Measurements from ENCODE around the gene PRRT3.
"Not testable (repeated sequence)": the region's sequence is repeated elsewhere in the genome, so short reads cannot be mapped to it uniquely, and the experiment has no call there.

PRRT3 gene

DNA sequence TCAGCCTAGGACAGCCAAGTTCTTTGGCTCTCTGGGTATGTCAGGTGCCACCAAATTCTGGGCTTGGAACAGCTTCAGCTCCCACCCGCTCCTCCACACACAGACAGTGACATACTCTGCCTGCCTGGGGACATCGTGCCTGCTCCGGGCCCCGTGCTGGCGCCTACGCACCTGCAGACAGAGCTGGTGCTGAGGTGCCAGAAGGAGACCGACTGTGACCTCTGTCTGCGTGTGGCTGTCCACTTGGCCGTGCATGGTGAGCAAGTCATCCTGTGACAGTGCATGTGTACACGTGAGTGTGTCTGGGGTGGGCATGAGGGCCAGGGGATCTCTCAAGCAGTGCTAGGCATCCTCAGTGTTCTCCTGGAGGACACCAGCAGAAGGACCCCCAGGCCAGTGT, 34.4 kb downstream of the PRRT3 start:
- DNase-seq, result no peak

DNA sequence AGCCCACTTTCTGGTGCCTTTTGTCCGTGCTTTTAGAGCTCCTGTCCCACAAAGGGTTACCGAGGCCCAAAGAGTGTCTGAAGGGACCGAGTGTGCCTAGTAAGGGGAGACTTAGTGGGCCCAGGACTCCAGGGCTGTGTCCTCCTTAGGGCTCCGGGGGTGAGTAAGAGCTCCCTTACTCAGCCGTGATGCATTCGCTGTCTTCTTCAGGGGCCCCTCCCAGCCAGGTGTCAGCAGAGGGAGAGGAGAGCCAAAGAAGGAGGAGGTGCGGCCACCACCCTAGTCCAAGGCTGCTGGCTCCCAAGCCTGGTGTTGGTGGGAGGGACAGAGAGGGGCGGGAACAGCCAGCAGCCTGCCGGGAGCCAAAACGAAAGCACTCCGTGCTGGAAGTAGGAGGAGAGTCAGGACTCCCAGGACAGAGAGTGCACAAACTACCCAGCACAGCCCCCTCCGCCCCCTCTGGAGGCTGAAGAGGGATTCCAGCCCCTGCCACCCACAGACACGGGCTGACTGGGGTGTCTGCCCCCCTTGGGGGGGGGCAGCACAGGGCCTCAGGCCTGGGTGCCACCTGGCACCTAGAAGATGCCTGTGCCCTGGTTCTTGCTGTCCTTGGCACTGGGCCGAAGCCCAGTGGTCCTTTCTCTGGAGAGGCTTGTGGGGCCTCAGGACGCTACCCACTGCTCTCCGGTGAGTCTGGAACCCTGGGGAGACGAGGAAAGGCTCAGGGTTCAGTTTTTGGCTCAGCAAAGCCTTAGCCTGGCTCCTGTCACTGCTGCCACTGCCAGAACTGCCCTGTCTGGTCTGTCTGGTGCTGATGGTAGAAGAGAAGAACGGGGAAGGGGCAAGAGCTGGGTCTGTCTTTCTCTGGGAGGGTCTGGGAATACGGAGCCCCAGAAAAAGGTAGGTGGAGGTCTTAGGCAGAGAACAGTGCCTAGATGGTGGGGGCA, 35.2 kb downstream of the PRRT3 start, which contains the start of gene IL17RC:
IL17RC (plus strand) TSS at position 365 of the 947 bp plus-strand sequence; CDS start at position 583, 218 bp downstream.
- DNase-seq, result peak; percentile 29

DNA sequence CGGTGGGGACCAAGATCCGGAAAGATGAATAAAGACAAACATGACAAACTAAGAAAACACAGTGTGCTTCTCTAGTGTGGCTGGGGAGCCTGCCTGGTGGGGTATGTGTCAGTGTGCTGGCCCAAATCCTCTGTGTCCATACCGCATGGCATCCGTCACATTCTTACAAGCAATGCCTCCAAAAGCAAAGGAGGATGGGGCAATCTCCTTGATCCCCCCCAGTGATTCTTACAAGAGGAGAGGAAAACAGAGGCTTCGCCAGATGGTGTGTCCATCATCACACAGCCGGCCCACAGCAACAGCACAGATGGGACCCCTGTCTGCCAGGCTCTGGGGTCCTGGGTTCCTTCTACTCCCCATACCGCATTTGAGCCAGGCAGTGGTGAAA, 35.9 kb downstream of the PRRT3 start:
- DNase-seq, result no peak

DNA sequence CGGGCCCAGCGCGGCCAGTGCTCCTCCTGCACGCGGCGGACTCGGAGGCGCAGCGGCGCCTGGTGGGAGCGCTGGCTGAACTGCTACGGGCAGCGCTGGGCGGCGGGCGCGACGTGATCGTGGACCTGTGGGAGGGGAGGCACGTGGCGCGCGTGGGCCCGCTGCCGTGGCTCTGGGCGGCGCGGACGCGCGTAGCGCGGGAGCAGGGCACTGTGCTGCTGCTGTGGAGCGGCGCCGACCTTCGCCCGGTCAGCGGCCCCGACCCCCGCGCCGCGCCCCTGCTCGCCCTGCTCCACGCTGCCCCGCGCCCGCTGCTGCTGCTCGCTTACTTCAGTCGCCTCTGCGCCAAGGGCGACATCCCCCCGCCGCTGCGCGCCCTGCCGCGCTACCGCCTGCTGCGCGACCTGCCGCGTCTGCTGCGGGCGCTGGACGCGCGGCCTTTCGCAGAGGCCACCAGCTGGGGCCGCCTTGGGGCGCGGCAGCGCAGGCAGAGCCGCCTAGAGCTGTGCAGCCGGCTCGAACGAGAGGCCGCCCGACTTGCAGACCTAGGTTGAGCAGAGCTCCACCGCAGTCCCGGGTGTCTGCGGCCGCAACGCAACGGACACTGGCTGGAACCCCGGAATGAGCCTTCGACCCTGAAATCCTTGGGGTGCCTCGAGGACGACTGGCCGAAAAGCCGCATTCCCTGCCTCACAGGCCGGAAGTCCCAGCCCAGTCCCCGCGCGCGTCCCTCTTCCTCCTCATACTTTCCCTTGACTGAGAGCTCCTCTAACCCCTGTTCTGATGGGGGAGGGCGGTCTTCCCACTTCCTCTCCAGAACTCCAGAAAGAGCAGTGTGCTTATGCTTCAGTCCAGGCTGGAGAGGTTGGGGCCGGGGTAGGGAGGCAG, 36.7 kb downstream of the PRRT3 start:
- no peak for DNase-seq

DNA sequence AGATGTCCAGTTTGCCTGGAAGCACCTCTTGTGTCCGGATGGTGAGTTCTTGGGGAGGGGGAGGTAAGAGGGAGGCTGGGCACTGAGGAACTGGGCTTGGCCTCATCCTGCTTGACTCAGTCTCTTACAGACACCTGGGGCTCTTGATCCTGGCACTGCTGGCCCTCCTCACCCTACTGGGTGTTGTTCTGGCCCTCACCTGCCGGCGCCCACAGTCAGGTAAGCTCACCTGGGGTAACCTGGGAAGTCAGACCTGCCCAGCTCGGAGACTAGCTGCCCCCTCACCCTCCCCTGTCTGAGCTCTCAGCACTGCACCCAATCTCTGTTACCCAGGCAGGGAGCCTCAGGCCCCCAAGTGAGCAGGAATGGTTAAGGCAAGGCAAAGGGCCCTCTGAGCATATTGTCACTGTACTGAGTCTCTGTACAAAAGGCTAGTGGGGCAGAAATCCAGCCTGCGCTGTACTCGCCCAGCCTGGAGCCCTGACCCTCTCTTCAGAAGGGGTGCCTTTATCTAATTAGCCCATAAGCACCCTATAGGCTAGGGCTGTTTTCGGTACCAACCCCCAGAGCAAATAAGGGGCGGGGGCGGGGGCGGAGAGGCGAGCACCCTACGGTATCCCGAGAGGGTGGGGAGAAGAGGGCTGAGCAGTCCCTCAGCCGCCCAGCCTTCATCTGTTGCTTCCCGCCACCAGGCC, 37.5 kb downstream of the PRRT3 start:
- peak; percentile 8 for DNase-seq

DNA sequence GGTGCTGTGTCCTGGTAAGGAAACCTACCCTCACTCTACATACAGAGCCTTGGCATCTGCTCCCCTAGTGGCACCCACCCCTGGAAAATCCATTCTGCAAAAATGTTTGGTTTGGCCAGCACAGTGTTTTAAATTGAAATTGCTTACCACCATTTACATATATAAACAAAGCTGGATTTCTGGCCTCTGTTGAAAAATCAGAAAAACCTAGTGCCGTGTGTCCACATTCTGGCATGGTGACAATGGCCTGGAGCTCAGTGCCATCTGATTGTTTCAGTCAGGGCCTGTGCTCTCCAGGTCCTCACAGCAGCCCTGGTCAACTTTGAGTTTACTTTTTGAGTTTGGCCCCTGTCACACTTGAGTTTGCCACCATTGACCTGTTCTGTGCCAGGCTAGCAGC, 38.2 kb downstream of the PRRT3 start:
- DNase-seq, result no peak

DNA sequence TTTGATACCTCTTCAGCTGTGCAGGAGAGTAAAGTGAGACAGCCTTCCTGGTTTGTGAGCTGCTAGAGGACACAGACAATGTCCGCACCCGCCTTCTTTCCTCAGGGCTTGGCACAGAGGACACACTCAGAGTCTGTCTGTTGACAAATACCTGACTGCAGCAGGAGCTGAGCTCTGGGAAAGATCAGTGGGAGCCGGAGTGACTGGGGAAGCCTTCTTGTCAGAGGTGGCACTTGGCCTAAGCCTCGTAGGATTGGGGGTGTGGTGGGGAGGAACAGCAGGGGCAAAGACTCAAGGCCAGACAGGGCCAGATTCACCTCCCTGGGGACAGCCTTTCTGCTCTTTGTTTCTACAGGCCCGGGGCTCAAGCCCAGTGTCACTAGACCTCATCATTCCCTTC, 38.6 kb downstream of the PRRT3 start:
- no peak for DNase-seq

DNA sequence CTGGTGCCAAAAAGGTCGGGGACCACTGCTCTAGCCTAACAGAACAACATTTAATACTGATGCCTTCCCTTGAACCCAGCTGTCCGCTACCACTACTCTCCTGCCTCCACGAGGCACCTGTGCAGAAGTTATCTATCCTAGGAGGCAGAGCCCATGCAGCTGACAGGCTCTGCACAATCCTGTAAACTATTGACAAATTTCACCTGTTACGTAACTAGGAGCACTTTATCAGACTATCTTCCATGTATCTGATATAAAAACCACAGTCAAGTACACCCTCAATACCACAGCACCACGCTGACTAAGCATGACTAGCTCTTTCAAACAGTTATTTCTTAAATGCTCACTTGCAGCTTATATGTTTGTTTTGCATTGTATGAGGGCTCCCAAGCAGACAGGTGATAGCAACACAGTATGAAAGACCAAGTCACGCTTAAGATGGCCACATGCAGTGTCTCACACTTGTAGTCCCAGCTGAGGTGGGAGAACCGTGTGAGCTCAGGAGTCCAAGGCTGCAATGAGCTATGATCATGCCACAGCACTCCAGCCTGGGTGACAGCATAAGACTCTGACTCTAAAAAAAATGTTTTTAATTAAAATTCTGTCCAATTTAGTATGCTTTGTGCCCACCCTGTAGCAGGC, 39.8 kb downstream of the PRRT3 start:
- no peak for DNase-seq

DNA sequence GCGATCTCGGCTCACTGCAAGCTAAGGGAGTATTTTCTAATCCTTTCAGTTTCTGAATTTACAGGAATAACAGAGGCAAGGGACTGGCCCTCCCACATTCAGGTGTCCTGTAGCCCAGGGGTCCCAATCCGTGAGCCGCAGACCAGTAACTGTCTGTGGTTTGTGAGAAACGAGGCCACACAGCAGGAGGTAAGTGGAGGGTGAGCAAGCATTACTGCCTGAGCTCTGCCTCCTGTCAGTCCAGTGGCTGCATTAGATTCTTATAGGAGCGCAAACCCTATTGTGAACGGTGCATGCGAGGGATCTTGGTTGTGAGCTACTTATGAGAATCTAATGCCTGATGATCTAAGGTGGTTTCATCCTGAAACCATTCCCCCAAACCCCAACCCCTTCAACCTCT, 40.3 kb downstream of the PRRT3 start:
- DNase-seq, result no peak

DNA sequence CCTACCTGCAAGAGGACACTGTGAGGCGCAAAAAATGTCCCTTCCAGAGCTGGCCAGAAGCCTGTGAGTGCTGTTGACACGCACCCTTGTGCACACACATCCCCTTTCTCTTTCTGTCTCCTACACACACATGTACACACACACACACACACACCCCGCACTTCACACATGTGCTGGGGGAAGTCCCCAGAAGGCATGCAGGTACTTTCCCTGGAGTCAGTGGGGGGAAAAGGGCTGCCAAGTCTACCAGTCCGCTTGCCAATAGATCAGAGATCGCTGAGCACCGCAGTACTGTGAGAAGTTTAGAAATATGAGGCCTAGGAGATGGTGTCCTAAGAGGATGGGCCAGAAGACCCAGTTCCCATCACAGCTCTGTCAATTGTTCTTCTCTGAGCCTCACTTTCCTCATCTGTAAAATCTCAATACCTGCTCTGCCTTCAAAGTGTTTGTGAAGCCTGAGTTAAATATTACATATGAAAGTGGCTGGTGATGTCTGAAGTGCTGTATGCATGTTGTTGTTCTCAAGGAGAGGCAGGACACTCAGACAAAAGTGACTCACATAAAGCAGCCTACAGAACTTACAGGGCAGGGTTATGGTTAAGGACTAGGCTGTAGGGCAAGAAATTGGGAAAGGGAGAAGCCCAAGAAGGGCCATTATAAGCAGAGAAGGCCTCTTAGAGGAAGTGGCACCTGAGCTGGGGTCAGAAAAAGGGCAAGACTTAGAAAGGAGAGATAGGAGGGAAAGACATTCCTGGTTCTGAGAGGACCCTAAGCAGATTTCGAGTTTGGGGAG, 42.8 kb downstream of the PRRT3 start:
- DNase-seq, result no peak

DNA sequence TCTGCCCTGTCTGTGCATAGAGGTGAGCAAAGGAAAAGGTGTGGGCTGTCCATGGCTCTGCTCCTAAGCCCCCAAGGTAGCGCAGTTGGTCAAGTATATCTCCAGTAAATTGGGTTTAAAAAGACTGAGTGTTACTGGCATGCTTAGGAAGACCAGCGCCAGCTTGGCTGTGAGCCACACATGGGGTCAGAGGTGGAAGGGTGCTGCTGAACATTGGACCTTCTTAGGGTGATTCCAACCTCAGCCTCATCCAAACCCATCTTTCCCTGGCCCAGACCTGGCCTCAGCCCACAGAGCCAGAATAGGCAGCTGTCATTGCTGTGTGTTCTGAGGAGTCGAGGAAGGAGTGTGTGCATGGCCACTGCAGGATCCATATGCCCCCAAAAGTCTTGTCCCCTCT, 43.9 kb downstream of the PRRT3 start:
- DNase-seq, result no peak

DNA sequence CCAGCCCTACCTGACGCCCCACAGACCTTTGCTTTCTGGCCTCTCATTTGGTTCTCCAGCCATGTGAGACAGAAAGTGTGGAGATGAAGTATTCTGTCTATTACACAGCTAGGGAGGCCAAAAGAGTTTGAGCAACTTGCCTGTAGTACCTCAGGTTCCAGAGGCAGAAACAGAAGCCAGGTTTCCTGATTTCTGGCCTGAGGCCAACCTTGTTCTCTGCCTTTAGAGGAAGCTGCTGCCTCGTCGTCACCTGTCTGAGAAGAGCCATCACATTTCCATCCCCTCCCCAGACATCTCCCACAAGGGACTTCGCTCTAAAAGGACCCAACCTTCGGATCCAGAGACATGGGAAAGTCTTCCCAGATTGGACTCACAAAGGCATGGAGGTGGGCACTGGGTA, 45.7 kb downstream of the PRRT3 start:
- DNase-seq, result no peak

DNA sequence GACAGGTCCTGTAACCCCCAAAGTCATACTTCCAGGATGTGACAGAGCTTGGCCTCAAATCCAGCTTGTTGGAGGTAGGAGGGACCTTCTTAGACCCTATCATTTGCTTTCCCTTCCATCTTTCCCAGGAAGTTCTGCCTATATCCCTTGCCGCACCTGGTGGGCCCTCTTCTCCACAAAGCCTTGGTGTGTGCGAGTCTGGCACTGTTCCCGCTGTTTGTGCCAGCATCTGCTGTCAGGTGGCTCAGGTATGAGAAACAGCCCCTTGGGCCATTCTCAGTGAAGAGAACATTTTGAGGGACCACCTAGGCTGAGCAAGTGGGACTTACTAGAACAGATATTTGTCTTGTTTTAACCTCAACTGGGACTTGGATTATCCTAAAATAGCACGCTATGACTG, 48.3 kb downstream of the PRRT3 start:
- no peak for DNase-seq

DNA sequence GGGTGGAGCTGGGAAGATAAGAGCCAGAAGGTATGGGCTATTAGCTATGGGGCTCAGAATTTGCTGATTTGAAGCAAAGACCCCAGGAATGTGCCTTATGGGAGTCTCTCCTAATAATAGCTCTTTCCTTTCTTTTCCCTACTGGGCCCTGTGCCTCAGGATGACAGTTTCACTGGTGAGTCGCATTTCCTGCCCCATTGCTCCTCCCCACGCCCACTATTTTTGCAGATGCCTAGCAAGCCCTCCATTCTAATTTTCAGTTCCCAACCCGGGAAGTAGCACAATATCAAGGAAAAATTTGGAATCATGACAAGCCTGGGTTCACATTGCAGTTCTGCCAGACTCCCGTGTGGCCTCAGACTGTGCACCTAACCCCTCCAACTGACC, 49.0 kb downstream of the PRRT3 start:
- no peak for DNase-seq

DNA sequence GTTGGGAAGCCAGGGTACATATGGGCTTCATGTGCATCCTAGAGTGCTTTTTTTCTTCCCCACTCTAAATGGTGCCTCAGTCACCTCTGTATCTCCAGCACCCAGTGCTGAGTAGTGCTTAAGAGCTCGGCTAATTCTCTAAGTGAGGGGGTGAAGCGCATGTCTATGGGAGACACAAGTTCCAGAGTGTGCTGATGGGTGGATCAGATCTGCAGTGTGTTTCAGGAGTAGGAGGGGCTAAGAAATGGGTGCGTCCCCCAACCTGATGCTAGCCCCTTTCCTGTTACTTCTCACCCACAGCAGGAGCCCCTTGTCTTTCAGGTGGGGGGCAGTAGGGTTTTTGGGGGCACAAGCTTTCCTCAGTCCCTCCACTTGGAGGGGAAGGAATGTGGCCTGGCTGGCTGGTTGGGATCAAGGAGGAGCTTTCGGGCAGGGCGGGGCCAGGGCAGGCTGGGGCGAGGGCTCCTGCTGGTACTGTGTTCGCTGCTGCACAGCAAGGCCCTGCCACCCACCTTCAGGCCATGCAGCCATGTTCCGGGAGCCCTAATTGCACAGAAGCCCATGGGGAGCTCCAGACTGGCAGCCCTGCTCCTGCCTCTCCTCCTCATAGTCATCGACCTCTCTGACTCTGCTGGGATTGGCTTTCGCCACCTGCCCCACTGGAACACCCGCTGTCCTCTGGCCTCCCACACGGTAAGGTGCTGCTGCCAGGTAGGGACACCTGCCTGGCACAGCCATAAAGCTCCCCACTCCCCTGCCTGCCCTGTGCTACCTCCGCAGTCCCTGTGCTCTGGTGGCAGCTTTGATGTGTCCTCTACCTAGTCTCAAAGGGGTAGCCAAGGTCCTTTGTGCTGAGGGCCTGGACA, 49.6 kb downstream of the PRRT3 start, which contains the start of gene IL17RE:
IL17RE (plus strand) TSS at position 477 of the 866 bp plus-strand sequence; CDS start at position 562, 85 bp downstream.
- no peak for DNase-seq

DNA sequence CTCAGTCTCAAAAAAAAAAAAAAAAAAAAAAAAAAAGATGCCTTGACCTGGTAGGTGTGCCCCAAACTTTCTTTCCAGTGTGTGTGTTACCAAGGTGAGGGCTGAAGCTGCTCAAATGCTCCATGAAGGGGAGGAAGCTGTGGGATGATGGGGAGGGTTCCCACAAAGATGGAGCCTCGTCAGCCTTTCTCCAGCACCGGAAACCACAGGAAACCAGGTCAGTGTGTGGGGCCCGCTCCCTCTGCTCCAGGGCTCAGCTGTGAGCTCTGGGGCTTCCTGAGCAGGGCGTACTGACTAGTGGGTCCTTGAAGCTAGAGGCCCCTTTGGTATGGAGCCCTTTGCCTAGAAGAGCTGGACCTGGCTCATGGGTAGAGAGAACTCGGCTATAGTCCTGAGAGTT, 50.2 kb downstream of the PRRT3 start:
- no peak for DNase-seq

DNA sequence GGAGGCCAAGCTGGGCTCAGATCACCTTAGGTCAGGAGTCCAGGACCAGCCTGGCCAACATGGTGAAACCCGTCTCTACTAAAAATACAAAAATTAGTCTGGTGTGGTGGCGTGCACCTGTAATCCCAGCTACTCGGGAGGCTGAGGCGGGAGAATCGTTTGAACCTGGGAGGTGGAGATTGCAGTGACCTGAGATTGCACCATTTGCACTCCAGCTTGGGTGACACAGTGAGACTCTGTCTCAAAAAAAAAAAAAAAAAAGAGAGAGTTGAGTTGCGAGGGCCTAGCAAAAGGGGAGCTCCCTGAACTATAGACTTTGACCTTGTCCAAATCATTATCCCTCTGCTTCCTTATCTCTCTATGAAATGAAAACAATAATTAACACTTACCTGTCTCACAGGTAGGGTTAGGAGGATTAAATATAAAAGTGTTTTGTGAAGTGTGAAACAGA, 51.2 kb downstream of the PRRT3 start:
- DNase-seq, result not testable (repeated sequence)

DNA sequence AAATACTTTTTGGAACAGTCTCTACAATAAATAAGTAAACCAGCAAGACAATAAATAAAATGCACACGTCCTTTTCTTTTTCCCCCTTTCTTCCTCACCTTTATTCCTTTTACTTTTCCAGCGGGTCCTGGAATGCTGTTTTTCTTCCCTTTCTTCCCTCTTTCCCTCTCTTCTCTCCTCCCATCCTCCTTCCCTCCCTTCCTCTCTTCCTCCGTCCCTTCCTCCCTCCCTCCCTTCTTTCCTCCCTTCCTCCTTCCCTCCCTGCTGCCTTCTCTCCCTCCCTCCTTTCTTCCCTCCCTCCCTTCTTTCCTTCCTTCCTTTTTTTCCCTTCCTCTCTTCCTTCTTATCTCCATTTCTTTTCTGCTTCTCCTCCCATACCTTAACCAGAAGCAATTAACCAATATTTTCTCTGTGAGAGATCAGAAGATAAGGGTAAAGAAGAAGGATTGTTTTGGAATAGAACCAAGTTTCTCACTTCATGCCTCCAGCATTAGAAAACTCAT, 52.9 kb downstream of the PRRT3 start:
- no peak for DNase-seq

DNA sequence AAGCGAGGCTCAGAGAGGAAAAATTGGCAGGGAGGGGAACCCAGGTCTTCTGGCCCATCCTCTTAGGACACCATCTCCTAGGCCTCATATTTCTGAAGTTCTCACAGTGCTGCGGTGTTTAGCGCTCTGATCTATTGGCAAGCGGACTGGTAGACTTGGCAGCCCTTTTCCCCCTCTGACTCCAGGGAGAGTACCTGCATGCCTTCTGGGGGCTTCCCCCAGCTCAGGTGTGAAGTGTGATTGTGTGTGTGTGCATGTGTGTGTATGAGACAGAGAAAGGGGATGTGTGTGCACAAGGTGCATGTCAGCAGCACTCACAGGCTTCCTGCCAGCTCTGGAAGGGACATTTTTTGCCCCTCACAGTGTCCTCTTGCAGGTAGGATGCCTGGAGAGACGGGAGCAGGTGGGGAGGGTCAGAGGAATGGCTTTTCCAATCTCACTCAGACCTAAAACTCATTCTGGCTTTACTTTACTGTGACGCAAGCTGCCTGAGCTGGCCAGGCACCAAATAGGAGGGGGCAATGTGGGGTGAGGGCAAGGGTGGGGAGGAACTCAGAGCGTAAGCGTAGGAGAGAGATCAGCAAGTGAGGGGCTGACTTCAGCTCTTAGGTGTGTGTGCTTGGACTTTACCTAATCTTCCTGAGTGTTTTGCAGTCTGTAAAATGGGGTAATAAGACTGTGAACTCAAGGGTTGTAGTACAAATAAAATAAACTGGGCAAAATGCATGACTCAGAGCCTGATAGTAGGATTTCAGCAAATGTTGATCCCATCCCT, 53.6 kb downstream of the PRRT3 start:
- no peak for DNase-seq

Measured in NCI-H1694 treated with DMSO at 0.1 percent for 48 hours (cell line).